Activated CD8-positive, alpha-beta T cell treated with anti-CD3 and anti-CD28 coated beads, Interleukin-2, amount 10 ng/mL, durations not matched to agents 7 days and 5 days (primary cell): Measurements from ENCODE around the gene OR52H1. TPM values are rescaled to one million over a fixed set of nuclear protein-coding genes. Genes with fewer than 3 reads are reported as not detected.

Source experiments
- ATAC-seq: fragments of 150-1000 bp; cut with Tn5 transposase; one replicate; pipeline ENCODE4 v1.10.0; 2021; ENCODE audit warnings: moderate library complexity
- CTCF ChIA-PET: fragments of 350-600 bp; sonication (Branson Sonifier 250); formaldehyde crosslinking; loops from one replicate; lab custom pipeline; 2021; ENCODE audit warnings: antibody characterized with exemption; lab: Charles Lee
- POLR2A ChIA-PET: fragments of 350-600 bp; sonication (Branson Sonifier 250); formaldehyde crosslinking; loops from one replicate; lab custom pipeline; 2021; ENCODE audit warnings: antibody characterized with exemption; lab: Charles Lee
- DNase-seq: peaks from one replicate; pipeline ENCODE4 v3.0.0-alpha.2; 2020
- H3K27ac Mint-ChIP-seq: one replicate; pipeline ENCODE4 v1.8.0; 2021; ENCODE audit warnings: mild to moderate bottlenecking, mixed read lengths
- H3K27me3 Mint-ChIP-seq: one replicate; pipeline ENCODE4 v1.8.0; 2021; ENCODE audit warnings: low read depth, mixed read lengths
- H3K36me3 Mint-ChIP-seq: one replicate; pipeline ENCODE4 v1.8.0; 2021; ENCODE audit warnings: low read depth, mixed read lengths
- H3K4me1 Mint-ChIP-seq: one replicate; pipeline ENCODE4 v1.8.0; 2021; ENCODE audit warnings: low read depth, mixed read lengths
- H3K4me3 Mint-ChIP-seq: one replicate; pipeline ENCODE4 v1.8.0; 2021; ENCODE audit warnings: mild to moderate bottlenecking, mixed read lengths
- H3K9me3 Mint-ChIP-seq: one replicate; pipeline ENCODE4 v1.8.0; 2022; ENCODE audit warnings: mixed read lengths; ENCODE audit not compliant: insufficient read depth
- total RNA-seq, 2 experiments: library from RNA; stranded (reverse); gene quantifications; one replicate each; pipeline ENCODE4 v1.2.3, GENCODE V29; 2021

Gene OR52H1
- total RNA-seq, 2 experiments from 2014 or later: not detected

- no peaks in the 10 kb centered on the region for H3K36me3 Mint-ChIP-seq
- no peaks in the 10 kb centered on the region for H3K27me3 Mint-ChIP-seq
- no peak overlapping the region for H3K4me3 Mint-ChIP-seq
- H3K4me1 Mint-ChIP-seq: peaks cover 4% of the 10 kb centered on the region
- H3K27ac Mint-ChIP-seq: no peak overlapping the region
- CTCF ChIA-PET: no interaction called here
- DNase-seq: no peak
- POLR2A ChIA-PET: no interaction called here
- ATAC-seq: no peak
- H3K9me3 Mint-ChIP-seq: no peaks in the 10 kb centered on the region
These were observed 26.3 kb upstream of the OR52H1 start for GRCh38 chr11:5574654-5575053.

DNA sequence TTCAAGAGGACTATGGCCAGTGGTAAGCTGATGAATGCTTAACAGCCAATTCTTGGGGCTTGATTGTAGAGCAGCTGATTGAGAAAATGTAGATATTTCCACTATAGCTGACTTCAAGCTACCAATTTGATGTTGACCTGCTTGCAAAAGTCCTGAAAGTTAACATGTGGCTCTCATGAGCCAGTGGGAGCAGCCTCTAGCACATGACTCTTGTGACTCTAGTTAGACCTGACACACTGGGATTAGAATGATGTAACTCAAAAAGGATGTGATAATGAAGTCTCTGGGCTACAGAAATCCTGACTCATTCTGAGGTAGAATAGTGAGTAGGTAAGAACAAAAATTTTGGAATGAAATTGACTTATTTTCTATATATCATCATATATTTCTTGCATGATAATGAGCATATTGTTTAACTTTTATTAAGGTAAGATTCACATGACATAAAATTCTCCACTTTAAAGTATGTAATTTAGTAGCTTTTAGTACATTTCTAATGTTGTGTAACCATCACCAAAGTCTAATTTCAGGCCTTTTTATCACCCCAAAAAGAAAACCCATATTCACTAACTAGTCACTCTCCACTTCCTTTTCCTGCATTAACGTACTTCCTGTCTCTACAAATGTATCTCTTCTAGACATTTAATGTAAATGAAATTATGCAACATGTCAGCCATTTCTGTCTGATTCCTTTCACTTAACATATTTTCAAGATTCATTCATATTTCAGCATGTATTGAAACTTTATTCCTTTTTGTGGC, 16.1 kb upstream of the OR52H1 start:
- H3K4me3 Mint-ChIP-seq: no peak overlapping the region
- H3K36me3 Mint-ChIP-seq: peaks cover 6% of the 10 kb centered on the region
- CTCF ChIA-PET: no interaction called here

DNA sequence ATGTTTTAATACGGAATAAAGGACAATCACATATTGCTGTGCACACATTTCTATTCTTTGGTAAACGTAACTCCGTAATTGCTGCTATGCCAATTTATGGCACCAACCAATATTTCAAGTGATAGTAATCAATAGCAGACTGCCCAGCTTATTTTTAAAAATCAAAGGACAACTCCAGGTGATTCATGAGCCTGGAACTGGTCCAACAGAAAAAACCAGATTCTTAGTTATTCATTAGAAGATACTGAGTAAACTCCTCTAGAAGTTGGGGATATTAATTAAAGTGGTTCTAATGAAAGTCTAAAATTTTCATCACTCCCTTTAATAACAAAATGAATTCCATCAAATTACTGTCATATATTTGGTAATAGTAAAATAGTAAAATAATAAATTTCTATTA, 9.4 kb upstream of the OR52H1 start:
- H3K4me3 Mint-ChIP-seq: no peak overlapping the region
- no peaks in the 10 kb centered on the region for H3K4me1 Mint-ChIP-seq
- no peaks in the 10 kb centered on the region for H3K36me3 Mint-ChIP-seq
- H3K9me3 Mint-ChIP-seq: no peaks in the 10 kb centered on the region
- no peak for DNase-seq
- no peak overlapping the region for H3K27ac Mint-ChIP-seq
- CTCF ChIA-PET: no interaction called here
- peaks cover 7% of the 10 kb centered on the region for H3K27me3 Mint-ChIP-seq
- no peak for ATAC-seq
- POLR2A ChIA-PET: no interaction called here

More for the DNA sequence above, 16.1 kb upstream of the OR52H1 start:
- no peak for ATAC-seq
- peaks cover 6% of the 10 kb centered on the region for H3K4me1 Mint-ChIP-seq
- no peak overlapping the region for H3K27ac Mint-ChIP-seq
- POLR2A ChIA-PET: no interaction called here
- DNase-seq: no peak
- peaks cover 4% of the 10 kb centered on the region for H3K27me3 Mint-ChIP-seq
- peaks cover 10% of the 10 kb centered on the region for H3K9me3 Mint-ChIP-seq

GRCh38 chr11:5556596-5557188, 8.4 kb upstream of the OR52H1 start:
- no peak overlapping the region for H3K4me3 Mint-ChIP-seq
- peaks cover 7% of the 10 kb centered on the region for H3K27me3 Mint-ChIP-seq
- POLR2A ChIA-PET: no interaction called here
- CTCF ChIA-PET: no interaction called here
- no peak overlapping the region for H3K27ac Mint-ChIP-seq
- no peak for DNase-seq
- H3K36me3 Mint-ChIP-seq: no peaks in the 10 kb centered on the region
- no peak for ATAC-seq
- H3K4me1 Mint-ChIP-seq: no peaks in the 10 kb centered on the region
- H3K9me3 Mint-ChIP-seq: no peaks in the 10 kb centered on the region

- DNase-seq (no peak), ATAC-seq (no peak)
- POLR2A ChIA-PET: no interaction called here
- no peaks in the 10 kb centered on the region for H3K4me1 Mint-ChIP-seq
- H3K9me3 Mint-ChIP-seq: no peaks in the 10 kb centered on the region
- H3K27me3 Mint-ChIP-seq: peaks cover 7% of the 10 kb centered on the region
- no peaks in the 10 kb centered on the region for H3K36me3 Mint-ChIP-seq
- CTCF ChIA-PET: no interaction called here
- no peak overlapping the region for H3K4me3 Mint-ChIP-seq
- no peak overlapping the region for H3K27ac Mint-ChIP-seq
These were observed 5.0 kb upstream of the OR52H1 start for GRCh38 chr11:5553343-5553742.

DNA sequence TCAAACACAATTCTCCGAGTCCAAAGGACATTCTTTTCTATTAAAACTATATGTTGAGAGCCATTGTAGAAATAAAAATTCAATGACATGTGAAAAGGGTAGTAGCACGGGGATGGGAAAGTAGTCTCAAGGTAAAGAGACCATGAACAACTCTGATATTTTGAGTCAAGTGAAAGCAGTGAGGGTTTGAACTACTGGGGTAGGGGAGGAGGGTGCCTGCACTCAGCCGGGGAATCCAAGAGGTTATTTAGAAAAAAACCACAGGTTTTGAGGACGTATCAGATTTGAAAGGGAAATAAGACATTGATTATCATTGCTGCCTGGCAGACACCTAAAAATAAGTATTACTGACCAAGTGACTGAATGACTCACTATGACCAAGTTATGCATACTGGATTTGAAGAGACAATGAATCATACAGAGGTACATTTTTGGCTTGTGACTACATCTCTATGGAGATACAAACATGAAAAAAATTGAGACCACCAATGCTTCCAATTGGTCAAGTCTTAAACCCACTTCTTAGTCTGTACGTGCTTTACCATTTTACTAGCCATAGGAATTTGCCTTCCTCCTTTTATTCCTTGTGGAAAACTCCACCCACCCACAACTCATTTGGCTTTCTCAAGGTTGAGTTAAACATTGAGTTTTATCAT, 2.2 kb upstream of the OR52H1 start:
- H3K27me3 Mint-ChIP-seq: peaks cover 2% of the 10 kb centered on the region
- H3K4me3 Mint-ChIP-seq: no peak overlapping the region
- H3K27ac Mint-ChIP-seq: no peak overlapping the region
- no peaks in the 10 kb centered on the region for H3K36me3 Mint-ChIP-seq
- ChIA-PET POLR2A (no interaction called here), CTCF (no interaction called here)
- no peak for ATAC-seq
- DNase-seq: no peak
- H3K4me1 Mint-ChIP-seq: no peaks in the 10 kb centered on the region
- no peaks in the 10 kb centered on the region for H3K9me3 Mint-ChIP-seq

GRCh38 chr11:5547982-5548381, 358 bp downstream of the OR52H1 start:
- Mint-ChIP-seq H3K27me3 (peaks cover 2% of the 10 kb centered on the region), H3K9me3 (no peaks in the 10 kb centered on the region), H3K27ac (no peak overlapping the region), H3K4me1 (no peaks in the 10 kb centered on the region), H3K4me3 (no peak overlapping the region), H3K36me3 (no peaks in the 10 kb centered on the region)
- POLR2A ChIA-PET: no interaction called here
- CTCF ChIA-PET: no interaction called here
- ATAC-seq: no peak
- DNase-seq: no peak

- Mint-ChIP-seq H3K9me3 (no peaks in the 10 kb centered on the region), H3K27ac (no peak overlapping the region), H3K4me1 (no peaks in the 10 kb centered on the region), H3K36me3 (no peaks in the 10 kb centered on the region), H3K4me3 (no peak overlapping the region), H3K27me3 (no peaks in the 10 kb centered on the region)
- ChIA-PET CTCF (no interaction called here), POLR2A (no interaction called here)
- DNase-seq (no peak), ATAC-seq (no peak)
These were observed 1.9 kb downstream of the OR52H1 start for GRCh38 chr11:5546457-5546856.

DNA sequence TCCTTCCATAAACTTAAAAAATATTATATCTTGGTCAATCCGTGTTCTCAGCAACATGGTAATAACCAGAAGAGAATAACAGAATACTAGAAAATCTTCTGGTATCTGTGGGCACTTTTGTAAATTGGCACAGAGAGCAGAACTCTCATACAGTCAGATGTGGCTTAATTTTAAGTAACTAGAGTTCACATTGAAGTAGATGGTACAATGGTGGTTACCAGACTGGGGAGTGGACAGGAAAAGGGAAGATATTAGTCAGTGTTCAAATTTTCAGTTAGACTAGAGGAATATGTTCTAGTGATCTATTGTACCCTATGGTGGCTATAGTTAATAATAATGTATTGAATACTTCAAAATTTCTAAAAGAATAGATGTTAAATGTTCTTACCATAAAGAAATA, 6.9 kb downstream of the OR52H1 start:
- POLR2A ChIA-PET: no interaction called here
- peaks cover 2% of the 10 kb centered on the region for H3K27me3 Mint-ChIP-seq
- no peaks in the 10 kb centered on the region for H3K9me3 Mint-ChIP-seq
- DNase-seq: no peak
- H3K36me3 Mint-ChIP-seq: no peaks in the 10 kb centered on the region
- no peaks in the 10 kb centered on the region for H3K4me1 Mint-ChIP-seq
- CTCF ChIA-PET: no interaction called here
- H3K27ac Mint-ChIP-seq: no peak overlapping the region
- no peak for ATAC-seq
- no peak overlapping the region for H3K4me3 Mint-ChIP-seq

- CTCF ChIA-PET: no interaction called here
These were observed 11.9 kb downstream of the OR52H1 start for GRCh38 chr11:5536482-5536881.

GRCh38 chr11:5534046-5534445, 14.3 kb downstream of the OR52H1 start:
- no peak for DNase-seq
- H3K9me3 Mint-ChIP-seq: no peaks in the 10 kb centered on the region
- H3K4me1 Mint-ChIP-seq: no peaks in the 10 kb centered on the region

More at GRCh38 chr11:5536482-5536881, 11.9 kb downstream of the OR52H1 start:
- H3K9me3 Mint-ChIP-seq: no peaks in the 10 kb centered on the region
- peaks cover 2% of the 10 kb centered on the region for H3K27me3 Mint-ChIP-seq
- ATAC-seq: no peak
- no peak overlapping the region for H3K27ac Mint-ChIP-seq
- no peaks in the 10 kb centered on the region for H3K4me1 Mint-ChIP-seq
- H3K4me3 Mint-ChIP-seq: no peak overlapping the region
- POLR2A ChIA-PET: no interaction called here
- H3K36me3 Mint-ChIP-seq: no peaks in the 10 kb centered on the region
- DNase-seq: no peak

GRCh38 chr11:5531053-5531831, 17.1 kb downstream of the OR52H1 start:
- Mint-ChIP-seq H3K9me3 (no peaks in the 10 kb centered on the region), H3K4me1 (no peaks in the 10 kb centered on the region), H3K36me3 (no peaks in the 10 kb centered on the region), H3K4me3 (no peak overlapping the region), H3K27me3 (no peaks in the 10 kb centered on the region), H3K27ac (no peak overlapping the region)
- ChIA-PET POLR2A (no interaction called here), CTCF (no interaction called here)
- no peak for DNase-seq
- no peak for ATAC-seq

More at GRCh38 chr11:5534046-5534445, 14.3 kb downstream of the OR52H1 start:
- peaks cover 2% of the 10 kb centered on the region for H3K27me3 Mint-ChIP-seq
- ChIA-PET CTCF (no interaction called here), POLR2A (no interaction called here)
- ATAC-seq: no peak
- no peaks in the 10 kb centered on the region for H3K36me3 Mint-ChIP-seq
- H3K4me3 Mint-ChIP-seq: no peak overlapping the region
- H3K27ac Mint-ChIP-seq: no peak overlapping the region
